NK-92 (cell line): ENCODE data around the gene SERPINA9.

Experiments
- DNase-seq: peaks from one replicate; lab custom pipeline; 2025; ENCODE audit not compliant: unreplicated experiment; lab: John Stamatoyannopoulos, UW

Gene SERPINA9

DNA sequence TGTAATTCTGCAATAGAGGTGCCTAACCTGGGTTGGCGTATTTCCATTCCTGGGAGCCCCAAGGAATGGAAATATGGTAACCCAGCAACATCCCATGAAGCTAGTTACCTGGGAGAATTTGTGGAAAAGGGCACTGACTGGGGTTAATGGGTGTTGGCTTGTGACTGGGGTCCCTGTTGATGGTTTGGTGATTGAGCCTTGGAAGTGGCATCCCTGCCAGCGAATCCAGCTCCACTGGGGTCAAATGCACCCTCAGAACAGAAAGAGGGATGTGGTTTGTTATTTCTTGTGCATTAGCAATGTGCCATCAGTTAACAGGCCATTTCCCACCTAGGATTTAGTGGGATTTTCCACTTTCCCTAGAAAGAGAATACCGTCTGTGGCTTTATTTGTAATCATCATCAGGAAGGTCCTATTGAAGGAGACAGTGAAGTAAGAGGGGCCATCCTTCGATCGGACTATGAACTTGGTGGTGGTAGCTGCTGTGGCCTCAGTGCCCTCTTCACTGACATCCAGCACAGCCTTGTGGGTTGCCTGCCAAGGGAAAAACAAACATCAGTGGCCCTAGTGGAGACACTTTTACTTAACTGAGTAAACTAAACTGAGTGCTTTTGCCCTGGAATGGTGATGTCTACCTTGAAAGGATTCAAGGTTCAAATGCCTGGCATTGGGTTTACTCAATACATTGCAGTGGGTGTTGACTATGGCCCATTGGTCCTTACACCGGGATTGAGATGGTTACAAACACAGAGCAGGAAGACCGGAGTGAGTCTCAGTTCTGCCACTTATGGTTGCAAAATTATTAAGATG lies 13.0 kb downstream of the SERPINA9 start:
- no peak for DNase-seq

DNA sequence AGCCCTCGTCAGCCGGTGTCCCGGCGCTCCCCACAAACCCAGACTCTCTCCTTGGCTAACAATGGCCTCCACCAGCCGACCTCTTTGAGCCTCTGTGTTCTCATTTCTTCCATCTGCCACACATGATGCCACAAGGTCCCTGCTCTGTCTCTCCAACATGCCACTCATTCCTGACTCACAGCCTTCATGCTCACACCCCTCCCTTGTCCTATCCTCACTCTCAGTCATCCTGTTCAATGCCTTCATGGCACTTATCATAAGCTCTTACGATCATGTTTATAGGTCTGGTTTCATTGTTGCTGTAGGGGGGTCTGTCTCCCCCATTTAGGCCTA lies 13.8 kb downstream of the SERPINA9 start:
- DNase-seq = no peak

DNA sequence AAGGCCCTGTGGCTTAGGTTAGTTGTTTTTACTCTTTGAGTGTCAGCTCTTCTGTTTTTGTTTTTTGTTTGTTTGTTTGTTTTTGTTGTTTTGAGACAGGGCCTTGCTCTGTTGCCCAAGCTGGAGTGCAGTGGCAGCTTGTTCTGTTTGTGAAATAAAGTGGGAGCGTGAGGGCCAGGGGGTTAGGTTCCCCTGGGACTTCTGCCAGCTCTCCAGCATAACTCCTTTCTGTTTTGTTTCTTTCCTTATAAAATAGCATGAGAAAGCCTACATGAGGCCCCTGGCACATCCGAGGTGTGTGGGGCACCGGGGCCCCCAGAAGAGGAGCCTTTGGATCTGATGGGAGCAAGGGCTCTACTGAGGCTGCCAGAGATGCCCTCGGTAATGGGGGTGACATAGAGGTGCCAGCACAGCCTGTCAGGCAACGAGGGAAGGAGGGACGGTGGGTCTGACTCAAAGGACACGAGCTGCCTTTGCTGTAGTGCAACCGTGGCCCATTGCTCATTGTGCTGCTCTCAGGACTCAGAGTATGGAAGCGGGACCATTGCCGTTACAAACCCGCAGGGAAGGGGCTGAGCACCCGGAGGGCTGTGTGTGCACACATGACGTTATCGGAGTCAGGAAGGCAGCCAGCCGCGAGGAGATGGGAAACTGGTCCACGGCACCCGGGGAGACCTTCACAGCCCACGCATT lies 14.3 kb downstream of the SERPINA9 start:
- no peak for DNase-seq

DNA sequence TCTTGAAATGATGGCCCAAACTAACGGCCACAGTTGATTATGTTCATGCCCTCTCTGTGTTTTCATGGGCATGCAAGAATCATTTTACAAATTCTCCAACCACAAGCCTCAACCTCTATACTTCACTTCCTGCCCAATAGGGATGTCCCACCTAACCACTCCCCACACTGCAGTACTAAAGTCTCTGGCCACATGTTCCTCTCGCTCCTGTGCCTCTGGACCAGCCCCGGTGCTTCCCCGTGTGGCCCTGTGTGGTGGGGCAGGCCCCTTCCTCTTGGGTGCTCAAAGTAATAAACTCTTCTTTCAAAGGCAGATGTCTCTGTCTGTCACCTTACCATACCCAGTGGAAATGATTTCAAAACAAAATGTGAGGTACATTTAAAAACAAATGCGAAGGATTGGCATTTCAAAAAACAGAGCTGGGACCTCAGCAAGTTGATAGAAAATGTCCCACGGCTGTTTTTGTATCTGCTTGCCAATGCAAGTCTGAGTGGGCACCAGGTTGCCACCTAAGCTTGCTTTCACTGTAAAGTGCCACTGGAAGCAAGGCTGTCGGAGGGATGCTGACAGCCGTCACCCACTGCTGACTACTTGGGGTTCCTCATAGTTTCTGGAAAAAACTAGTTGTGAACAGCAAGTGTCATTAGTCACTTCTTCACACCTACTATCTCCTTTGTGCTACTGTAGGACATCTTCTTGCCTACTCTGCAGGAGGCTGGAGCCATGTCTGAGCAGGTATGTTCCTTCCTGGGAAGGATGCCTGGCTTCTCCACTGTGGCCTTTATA lies 15.2 kb downstream of the SERPINA9 start:
- DNase-seq = no peak

DNA sequence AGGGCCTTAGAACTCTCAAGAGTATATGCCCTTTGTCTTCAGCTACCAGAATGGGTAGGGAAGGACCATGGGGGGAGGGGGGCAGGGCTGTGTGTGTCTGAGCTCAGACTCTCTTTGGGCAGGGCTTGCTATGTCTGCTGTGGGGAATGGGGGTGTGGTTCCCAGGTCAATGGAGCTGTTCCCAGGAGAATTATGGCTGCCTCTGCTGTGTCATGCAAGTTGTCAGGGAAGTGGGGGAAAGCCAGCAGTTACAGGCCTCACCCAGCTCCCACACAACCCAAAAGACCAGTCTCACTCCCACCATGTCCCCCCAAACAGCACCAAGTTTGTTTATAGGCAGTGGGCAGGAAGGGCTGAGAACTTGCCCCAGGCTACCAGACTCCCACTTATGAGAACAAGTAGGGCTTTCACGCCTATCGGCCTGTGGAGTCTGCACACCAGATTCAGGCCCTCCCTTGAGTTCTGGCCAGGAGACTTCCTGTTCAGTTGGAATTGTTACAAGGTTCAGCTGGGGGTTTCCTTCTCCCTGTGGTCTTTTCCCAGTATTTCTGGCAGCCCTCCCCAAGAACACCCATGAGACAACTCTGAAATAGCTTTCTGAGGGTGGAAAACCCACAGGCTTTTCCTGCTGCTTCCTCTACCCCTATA lies 17.3 kb downstream of the SERPINA9 start:
- no peak for DNase-seq

DNA sequence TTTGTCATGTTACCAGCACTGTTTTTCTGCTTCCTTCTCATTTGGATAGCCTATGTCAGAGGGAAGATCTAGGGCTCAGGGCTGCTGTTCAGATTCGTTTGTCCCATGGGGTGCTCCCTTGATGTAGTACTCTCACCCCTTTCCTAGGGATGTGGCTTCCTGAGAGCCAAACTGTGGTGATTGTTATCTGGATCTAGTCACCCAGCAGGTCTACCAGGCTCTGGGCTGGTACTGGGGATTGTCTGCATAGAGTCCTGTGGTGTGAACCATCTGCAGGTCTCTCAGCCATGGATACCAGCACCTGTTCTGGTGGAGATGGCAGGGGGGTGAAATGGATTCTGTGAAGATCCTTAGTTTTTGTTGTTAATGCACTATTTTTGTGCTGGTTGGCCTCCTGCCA lies 17.9 kb downstream of the SERPINA9 start:
- no peak for DNase-seq

DNA sequence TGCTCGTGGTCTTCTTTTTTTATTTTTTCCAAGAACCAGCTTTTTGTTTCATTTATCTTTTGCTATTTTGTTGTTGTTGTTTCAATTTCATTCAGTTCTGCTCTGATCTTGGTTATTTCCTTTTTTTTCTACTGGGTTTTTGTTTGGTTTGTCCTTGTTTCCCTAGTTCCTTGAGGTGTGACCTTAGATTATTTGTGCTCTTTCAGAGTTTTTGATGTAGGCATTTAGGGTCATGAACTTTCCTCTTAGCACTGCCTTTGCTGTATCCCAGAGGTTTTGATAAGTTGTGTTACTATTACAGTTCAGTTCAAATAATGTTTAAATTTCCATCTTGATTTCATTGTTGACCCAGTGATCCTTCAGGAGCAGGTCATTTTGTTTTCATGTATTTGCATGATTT lies 20.1 kb downstream of the SERPINA9 start:
- no peak for DNase-seq

DNA sequence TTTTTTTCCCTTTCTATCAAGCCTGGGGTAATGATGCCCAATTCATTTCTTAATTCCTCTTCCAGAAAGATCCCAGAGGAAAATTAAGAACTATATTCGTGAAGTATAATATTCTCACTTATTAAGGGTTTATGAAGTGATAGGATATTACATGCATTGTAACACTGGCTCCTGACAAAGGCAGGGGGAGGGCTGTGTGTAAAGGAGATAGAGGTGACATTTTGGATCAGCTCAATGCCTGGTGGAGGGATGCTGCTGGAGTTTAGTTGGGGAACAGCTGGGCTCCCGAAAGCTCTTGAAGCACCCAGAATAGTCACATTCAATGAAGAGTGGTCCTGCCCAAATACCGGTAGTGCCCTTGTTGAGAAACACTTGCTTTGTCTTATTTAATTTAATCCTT lies 24.2 kb downstream of the SERPINA9 start:
- no peak for DNase-seq

DNA sequence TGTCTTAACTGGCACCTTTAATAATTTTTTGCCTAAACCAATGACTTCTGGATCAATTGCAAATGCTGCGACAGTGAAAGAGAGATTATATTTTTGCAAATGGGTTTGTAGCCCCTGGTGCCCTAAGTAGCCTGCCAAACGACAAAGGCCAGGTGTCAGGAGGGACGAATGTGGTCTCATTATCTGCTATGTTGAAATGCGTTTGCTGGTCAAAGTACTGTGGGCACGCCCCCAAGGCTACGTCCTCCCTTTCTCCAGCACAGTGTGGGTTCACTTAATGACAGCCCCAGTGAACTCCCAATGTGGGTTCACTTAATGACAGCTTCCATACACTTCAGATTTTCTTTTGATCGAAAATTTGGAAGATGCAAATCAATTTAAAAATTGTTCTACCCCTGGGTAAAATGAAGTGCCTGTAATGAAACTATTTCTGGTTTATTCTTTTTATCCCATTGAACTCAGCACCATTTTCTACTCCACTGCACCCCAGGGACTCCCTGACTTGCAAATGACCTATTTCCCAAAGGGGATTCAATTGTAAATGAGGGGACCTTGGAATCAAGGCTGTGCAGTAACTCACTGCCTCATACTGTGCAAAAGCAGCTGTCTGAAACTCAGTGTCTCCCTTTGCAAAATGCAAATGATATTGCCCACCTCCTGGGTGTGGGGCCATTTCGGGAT lies 24.8 kb downstream of the SERPINA9 start:
- DNase-seq = no peak

DNA sequence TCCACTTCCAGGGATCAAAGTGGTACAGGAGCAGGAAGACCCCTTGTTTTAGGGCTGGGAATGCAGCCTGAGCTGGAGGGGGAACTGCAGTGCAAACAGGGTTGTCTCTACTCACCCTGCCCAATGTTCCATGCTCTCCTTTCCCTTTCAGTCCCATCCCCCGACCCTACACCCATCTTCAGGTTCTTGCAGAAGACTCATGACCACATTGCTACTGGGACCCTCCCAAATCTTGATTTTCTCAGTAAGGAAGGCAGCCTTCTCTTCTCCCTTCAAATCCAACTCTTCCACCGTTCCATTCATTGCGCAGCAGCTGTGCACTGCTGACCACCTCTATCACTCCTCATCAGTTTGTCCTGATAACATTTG lies 25.3 kb downstream of the SERPINA9 start:
- no peak for DNase-seq

DNA sequence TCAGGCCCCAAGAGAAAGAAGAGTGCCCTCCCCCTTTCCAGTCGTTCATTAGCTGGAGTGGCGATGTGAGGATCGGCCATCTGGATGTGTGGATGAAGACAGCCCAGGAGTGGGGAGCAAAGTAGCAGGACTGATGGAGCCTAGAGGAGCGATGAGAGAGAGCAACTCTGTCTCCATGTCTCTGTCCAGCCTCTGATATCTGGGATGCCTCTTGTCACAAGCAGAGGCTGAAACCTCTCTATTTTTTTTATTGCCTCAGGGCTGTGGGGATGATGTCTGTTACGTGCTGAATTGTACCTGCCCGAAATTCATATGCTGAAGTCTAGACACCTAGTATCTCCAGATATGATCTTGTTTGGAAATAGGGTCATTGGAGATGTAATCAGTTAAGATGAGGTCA lies 26.1 kb downstream of the SERPINA9 start:
- DNase-seq = no peak

DNA sequence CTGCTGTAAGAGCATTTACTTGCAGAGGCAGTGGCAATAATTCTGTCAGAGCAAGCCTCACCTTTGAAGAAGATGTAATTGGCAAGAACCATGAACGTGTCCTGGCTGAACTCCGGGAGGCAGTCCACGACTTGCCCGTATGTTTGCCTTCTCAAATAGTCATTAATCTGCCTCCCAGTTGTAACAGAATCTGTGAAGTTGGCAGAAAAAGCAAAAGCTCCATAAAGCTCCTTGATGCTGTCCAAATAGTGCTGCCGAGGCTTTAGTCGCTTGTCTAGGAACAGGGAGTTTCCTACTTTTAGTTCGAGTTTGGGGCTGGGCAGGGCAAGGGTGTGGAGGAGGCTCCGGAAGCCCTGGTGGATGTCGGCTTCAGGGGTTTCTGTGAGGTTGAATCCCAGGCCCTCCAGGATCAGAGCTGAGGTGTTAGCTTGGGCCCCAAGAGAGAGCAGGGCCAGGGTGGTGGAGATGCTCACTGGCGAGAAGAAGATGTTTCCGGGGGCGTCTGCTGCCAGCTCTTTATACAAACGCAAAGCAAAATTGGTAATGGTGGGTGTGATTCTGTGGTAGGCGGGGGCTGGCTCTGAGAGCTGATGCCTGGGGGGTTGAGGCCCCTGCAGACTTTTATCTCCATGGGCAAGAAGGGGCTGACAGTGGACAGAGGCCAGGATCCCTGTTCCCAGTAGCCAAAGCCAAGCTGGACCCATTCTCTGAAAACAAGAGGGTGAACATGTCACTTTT lies 27.8 kb downstream of the SERPINA9 start:
- DNase-seq = no peak

DNA sequence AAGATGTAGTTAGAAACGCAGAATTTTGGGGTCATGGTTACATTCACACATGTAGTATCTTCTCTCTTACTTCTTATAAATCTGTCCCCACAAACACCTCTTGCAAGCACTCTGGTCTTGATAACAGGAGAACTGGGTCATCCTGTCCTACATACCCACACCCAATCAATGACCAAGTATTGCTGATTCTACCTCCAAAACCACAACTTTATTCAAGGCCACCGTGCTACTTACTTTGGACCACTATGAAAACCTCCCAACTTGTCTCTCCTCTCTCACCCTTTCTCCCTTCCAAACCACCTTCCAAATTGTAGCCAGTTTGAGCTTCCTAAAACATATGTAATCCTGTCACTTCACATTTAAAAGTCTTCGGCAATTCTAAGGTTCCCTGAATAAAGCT lies 28.8 kb downstream of the SERPINA9 start:
- DNase-seq = no peak

DNA sequence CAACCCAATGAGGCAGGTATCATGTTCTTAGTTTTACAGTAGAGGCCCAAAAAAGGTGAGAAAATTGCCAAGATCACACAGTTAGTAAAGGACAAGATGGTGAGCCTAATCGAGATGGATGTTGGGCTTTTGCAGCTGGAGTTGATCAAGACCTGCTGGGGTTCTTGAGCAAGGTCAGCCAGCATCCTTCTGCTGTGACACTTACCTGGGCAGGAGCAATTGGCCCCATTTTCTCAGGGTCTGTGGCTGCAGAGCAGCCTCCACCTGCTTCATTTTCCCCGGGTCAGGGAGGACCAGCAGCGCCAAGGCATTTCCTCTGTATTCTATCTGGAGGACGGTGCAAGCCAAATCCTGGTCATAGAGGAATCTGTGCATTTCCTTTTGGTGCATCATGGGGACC lies 29.9 kb downstream of the SERPINA9 start:
- DNase-seq = no peak

DNA sequence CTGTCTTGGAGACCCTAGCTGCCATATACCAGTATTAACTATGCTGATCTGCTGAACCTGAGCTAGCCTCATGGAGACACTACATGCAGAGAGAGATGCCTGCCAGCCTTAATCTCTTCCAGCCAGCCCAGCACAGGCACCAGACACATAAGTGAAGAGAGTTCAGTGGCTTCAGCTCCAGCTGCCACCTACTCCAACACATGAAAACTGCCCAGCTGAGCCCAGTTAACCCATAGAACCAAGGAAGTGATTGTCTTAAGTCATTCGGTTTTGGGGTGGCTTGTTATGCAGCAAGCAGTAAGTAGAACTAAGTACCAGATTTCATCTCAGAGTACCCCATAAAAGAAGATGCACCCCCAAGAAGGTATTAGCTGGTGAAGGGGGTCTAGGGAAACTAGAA lies 31.0 kb downstream of the SERPINA9 start:
- DNase-seq = no peak

DNA sequence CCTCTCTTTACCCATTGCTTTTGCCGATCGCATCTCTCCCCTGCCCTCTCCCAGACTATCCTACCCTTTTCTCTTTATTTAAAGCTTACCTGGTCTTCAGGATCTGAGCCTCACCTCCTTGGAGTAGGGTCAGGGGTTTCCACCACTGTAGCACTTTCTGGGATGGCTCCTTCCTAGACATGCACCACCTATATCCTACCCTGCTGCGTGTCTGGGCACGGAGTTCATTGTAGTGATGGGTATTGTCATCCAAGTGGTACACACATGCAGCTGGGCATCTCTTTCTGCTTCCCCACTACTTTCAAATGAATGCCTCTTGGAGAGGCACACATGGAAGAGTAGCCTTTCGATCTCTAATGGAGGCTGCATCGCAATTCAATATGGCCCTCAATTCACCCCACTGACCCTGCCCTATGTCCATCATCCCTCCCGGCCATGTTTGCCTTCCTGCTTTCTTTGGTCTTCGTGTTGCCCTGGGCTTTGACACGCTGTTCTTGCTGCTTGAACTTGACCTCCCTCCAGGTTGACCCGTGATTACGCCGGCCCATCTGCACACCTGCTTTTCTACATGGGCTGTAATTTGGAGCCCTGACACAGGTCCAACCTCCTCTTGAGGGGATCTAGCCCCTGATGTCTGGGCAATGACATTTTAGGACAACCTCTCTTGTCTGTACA lies 34.3 kb downstream of the SERPINA9 start:
- no peak for DNase-seq

DNA sequence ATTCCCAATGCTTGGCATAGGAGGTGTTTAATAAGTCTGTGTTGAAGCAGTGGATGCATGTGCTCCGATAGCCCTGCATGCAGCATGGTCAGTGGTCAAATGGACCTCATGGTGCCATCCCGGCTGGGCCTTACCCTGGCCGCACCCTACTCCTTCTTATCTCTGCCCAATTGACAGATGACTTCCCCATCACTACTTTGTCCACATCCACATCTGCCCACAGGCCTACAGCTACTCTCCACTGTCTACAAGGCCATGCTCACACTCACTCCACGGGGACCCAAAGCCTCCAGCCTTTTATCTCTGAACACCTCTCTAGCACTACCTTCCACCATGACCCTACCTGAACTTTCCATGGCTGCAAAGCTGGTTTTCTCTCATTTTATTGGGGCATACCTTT lies 34.9 kb downstream of the SERPINA9 start:
- no peak for DNase-seq

DNA sequence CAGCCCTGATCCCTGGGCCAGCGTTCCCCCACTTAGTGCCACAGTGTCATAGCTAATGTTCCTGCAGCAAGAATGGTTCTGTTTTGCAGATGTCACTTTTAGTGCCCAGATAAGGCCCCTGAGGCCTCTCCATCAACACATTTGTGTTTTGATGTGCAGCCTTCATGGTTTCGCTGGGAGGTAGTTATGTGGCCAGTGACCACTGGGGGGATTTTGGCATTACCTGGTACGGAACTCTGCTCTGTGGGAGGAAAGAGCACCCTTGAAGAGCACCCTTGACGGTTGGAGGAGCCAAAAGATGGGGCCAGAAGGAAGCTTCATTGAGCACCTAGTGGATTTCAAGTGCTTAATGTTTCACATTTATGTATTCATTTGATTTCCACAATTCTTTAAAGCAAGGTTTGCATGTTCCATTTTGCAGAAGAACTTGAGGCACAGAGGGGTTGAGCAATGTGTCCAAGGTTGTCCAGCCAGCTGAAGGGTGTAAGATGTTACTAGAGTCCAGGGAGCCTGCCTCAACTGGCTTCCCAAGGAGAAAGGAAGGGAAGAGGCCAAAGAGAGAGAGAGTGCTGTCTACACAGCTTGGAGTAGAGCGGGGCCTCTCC lies 36.4 kb downstream of the SERPINA9 start:
- no peak for DNase-seq

DNA sequence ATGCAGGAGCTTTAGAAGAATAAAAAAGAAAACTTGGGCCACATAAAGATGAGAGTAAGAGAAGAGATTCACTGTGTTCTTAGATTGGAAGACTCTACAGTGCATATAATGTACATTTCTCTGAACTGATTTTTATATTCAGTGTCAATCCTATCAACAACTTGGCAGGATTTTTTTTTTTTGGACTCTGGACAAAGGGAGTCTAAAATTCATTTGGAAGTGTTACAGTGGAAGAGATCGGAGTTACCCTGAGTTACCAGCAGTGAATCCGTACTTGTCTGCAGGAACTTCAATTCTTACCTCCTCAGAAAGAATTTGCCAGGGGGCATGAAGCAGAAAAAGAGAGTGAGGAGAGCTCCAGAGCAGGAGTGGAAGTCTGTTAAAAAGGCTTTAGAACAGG lies 47.4 kb downstream of the SERPINA9 start:
- no peak for DNase-seq
